HG02973 (cell line): Measurements from ENCODE around the gene PDCL2.

Experiments
- ATAC-seq: cut with Tn5 transposase; IDR thresholded peaks from one replicate; pipeline ENCODE4 v1.9.1; 2021; ENCODE audit warnings: moderate library complexity; ENCODE audit not compliant: unreplicated experiment

Gene PDCL2

GRCh38 chr4:55540271-55540670 lies 51.8 kb downstream of the PDCL2 start:
- no peak for ATAC-seq

- no peak for ATAC-seq
These were observed 52.4 kb downstream of the PDCL2 start for GRCh38 chr4:55539658-55540057.

GRCh38 chr4:55538531-55538930 lies 53.5 kb downstream of the PDCL2 start:
- no peak for ATAC-seq

- ATAC-seq = no peak
These were observed 57.7 kb downstream of the PDCL2 start for GRCh38 chr4:55534306-55534705.

GRCh38 chr4:55530691-55531090 lies 61.4 kb downstream of the PDCL2 start:
- ATAC-seq = no peak

- no peak for ATAC-seq
These were observed 61.9 kb downstream of the PDCL2 start for GRCh38 chr4:55530167-55530566.

- ATAC-seq = no peak
These were observed 63.6 kb downstream of the PDCL2 start for GRCh38 chr4:55528491-55528890.

- no peak for ATAC-seq
These were observed 67.0 kb downstream of the PDCL2 start for GRCh38 chr4:55524844-55525571.

GRCh38 chr4:55518442-55518841 lies 73.6 kb downstream of the PDCL2 start:
- no peak for ATAC-seq

GRCh38 chr4:55517526-55518229 lies 74.4 kb downstream of the PDCL2 start:
- peak; percentile 74 for ATAC-seq

GRCh38 chr4:55512922-55513571 lies 79.0 kb downstream of the PDCL2 start:
- no peak for ATAC-seq

- no peak for ATAC-seq
These were observed 80.0 kb downstream of the PDCL2 start for GRCh38 chr4:55512077-55512476.

GRCh38 chr4:55510685-55511084 lies 81.4 kb downstream of the PDCL2 start:
- no peak for ATAC-seq

GRCh38 chr4:55509266-55509665 lies 82.8 kb downstream of the PDCL2 start:
- ATAC-seq = no peak

GRCh38 chr4:55507612-55508011 lies 84.4 kb downstream of the PDCL2 start:
- no peak for ATAC-seq
